Activated T-cell treated with anti-CD3 and anti-CD28 coated beads, Interleukin-2, amount 50 U/mL, for 48 hours (primary cell): ENCODE data around the gene OFD1.
A peak's percentile ranks its signal among the peaks of the same experiment; 100 is the strongest.
"Not testable (repeated sequence)": the region's sequence is repeated elsewhere in the genome, so short reads cannot be mapped to it uniquely, and the experiment has no call there.

Experiments
- DNase-seq, 2 experiments: peaks; one replicate each; pipeline ENCODE4 v3.0.0-alpha.2; 2020

The OFD1 gene

GRCh38 chrX:13702111-13702789 lies 32.3 kb upstream of the OFD1 start:
- DNase-seq, result no peak

GRCh38 chrX:13703135-13703534 lies 31.4 kb upstream of the OFD1 start:
- no peak for DNase-seq

DNA sequence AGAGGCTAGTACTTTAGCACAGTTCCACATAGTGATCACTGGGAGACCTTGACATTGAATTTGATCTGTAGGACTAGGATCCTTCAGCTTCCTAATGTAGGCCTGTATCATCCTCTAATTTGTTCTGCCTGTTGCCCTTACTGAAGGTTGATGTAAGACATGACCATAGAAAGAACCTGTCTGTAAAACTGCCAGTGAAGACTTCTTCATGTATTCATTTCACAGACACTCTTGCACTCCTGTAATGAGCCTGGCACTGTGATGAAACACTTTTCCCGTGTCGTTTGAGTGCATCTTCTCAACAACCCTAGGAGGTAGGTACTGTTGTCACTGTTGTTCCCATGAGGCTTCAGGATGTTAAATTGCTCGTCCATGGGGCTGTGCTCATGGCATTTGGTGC lies 31.0 kb upstream of the OFD1 start:
- DNase-seq, result no peak

DNA sequence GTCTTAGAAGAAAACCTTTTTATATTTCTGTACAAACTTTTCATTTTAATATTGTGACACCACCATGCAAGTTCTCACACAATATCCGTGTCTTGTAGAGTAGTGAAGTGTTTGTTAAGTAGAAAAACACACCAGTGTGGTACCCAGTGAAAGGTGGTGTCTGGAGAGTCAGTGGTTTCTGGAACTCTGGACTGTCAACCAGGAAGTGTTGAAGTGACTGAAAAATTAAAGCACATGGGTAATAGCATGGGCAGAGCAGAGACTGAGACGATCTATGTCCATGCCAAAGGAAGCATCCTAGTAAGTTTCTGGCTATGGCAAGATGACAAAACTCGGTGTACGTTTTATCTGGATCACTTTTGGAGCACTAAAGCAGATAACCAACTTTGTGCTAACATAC lies 23.4 kb upstream of the OFD1 start:
- no peak for DNase-seq

DNA sequence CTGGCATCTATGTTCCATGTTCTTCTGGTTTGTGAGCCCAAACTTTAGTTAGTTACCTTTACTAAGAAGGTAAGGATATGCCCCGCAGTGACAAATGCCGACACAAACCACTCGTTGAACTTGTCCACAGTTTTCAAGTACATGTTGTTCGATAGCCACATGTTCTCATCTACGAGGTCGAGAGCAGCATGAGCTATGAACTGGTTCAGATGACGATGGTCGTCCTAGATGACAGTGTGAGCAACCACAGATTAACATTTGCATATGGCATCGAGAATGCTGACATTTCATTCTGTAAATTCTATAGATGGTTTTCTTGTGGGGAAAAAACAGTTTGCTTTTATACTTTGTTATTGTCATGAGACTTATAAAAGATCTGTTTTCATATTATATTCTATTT lies 18.1 kb upstream of the OFD1 start:
- no peak for DNase-seq

DNA sequence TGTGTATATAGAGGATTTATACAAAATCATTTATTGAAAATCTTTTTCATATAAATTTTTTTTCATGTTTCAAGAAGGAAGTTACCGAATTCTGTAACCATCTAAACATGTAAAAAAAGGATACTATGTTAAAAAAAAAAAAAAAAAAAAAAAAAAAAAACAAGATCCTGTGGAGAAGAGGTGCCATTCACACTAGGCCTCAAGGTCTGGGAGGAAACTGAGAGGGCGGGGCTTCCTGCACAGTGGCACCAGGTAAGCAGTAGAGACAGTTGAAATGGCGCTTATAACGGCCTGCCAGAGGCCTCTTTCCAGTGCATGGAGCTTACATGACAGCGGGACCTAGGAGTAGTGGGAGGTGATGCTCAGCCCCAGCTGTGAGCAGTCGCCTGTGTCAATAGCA lies 17.6 kb upstream of the OFD1 start:
- DNase-seq, result no peak

- DNase-seq, result no peak
Measured at GRCh38 chrX:13717700-13718472, 16.7 kb upstream of the OFD1 start.

DNA sequence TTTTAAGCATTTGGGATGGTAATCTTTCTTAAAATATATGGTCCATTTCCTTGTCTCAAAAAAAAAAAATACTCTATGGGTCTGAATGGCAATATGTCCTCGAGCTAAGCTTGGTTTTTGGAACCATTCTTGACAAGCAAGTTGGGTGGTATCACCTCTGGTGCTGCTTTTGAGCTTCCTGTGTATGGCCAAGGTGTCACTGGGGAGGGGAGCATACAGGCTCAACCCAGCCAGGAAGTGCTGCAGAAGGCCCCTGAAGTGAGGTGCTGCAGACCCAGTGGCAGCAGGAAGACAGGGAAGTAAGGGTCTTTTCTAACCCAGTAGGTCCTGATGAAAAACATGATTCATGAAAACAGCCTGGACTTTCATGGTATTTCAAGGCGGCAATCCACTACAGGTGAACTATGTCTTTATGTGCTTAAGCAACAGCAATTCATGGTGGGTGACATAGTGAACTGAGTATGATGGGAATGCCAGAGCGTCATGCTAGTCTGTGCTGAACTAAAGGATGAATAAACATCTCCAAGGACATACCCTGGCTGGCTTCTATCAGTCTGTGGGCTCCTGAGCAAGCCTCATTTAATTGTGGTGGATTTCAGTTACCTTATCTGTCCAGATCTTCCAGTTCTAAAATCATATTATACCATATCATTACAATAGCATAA lies 15.2 kb upstream of the OFD1 start:
- no peak for DNase-seq

GRCh38 chrX:13721371-13721770 lies 13.2 kb upstream of the OFD1 start:
- DNase-seq, result no peak

DNA sequence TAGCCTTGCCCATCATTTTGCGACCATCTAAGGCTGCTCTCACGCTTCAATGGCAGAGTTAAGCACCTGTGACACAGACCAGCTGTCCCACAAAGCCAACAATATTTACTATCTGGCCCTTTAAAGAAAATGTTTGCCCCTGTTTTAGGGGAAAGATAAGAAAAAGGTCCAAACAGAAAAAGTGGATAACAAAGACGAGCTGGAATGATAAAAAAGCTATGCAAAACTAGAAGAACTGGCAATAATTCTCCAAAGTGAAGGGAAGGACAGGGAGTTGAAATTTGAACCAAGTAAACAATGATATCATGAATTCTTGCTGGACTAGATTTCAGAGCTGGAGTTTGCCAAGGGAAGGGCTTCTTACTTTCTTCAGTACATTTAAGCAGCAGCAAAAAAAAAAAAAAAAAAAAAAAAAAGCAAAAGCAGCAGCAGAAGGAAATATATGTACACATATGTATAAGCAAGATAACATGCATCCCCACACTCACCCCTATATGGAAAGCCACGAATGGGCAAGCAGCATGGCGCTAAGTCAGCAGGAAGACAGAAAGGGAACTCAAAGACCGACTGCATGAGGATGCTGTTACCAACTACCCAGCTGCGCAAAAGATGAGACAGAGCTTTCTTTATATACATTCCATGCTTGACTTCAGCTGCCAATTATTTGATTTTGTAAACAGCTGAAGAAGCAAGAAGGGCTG lies 12.6 kb upstream of the OFD1 start:
- no peak for DNase-seq

GRCh38 chrX:13724878-13725277 lies 9.7 kb upstream of the OFD1 start:
- DNase-seq, result peak; percentile 33 to 54

GRCh38 chrX:13726583-13726982 lies 8.0 kb upstream of the OFD1 start:
- not testable (repeated sequence) for DNase-seq

- not testable (repeated sequence) for DNase-seq
Measured at GRCh38 chrX:13730523-13730922, 4.0 kb upstream of the OFD1 start.

DNA sequence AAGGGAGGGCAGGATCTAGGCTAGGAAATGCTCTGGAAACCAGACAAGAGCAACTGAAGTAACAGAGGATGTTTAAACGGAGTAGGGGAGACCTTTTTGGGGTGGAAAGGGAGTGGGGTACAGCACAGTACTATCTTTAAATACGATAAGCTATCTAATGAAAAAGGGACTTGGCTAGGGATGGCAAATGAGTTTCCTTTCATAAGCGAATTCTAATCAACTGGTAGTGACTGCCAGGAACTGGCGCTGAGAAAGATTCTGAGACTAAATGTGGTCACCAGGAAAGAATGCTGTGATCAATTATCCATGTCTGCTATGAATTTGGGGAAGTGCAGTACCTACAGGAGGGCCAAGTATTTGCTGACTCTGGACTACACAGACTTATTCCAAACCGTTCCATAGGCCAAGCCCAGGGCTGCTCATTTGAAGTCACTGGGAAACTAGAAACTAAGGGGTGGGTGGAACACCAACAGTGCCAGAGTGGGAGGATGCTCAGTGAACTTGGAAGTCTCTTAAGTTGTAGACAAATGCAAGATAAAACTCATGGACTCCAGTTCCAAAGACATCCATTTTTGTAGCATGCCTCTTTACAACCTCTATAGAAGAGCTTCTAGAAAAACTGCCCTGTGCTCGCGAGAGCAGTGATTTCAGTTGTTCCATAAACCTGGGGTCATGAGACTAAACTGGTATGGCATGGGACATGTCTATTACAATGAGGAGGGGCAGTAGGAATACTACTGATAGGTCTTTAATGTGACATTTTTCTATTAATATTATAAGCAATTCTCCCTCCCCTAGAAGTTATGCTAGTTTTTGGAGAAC lies 2.1 kb upstream of the OFD1 start:
- DNase-seq, result no peak

- no peak for DNase-seq
Measured at GRCh38 chrX:13733506-13733905, 1.0 kb upstream of the OFD1 start.

DNA sequence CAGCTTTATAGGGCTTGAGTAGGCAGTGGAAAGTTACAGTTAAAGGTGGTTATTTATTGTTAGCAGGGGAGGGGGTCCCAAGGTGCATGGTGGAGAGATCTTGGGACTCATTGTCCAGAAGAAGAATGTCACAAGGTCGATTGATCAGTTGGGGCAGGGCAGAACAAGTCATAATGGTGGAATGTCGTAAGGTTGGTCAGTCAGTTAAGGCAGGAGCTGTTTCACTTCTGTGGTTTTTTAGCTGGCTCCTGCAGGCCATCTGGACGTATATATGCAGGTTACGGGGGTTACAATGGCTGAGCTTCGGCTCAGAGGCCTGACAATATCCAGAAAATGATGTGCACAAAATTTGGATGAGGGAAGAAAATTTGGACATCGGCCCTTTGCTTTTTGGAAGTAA lies 7.1 kb downstream of the OFD1 start:
- no peak for DNase-seq

- peak; percentile 30 to 48 for DNase-seq
Measured at GRCh38 chrX:13742397-13743176, 8.0 kb downstream of the OFD1 start.

DNA sequence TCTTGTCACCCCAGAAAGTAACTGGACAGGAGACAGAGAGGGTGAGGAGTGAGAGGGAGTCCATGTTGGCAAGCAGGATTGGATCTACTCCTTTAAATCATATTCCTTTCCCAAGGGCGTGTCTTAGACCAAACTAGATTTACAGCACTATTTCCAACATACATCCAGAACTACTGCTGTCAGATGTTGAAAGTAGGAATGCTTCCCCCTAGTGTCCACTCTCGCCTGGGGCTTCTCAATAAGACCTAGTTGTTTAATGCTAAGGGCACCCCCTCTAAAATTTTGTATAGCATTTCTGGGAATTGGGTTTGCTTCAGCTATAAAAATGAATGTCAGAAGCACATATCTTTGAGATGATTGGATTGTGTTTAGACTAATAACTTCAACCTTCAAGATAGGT lies 13.3 kb downstream of the OFD1 start:
- DNase-seq, result no peak

- DNase-seq, result no peak
Measured at GRCh38 chrX:13748486-13748885, 13.9 kb downstream of the OFD1 start.

DNA sequence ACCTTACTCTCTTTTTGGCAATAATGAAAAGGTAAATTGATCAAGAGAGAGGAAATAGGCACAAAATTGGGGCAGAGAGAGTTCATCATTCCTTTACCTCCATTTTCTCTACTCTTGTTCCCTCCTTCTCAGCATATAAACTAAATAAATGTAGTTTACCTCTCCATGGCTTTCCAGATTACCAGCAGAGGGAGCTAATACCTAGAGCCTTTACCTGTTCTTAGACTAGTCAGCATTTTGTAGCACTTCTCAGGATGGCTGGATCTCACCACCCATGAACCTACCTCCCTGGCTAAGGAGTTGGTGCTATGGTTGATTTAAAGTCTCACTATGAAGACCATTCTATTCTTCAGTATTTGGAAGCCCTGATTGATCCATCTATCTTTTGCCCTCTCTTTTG lies 15.7 kb downstream of the OFD1 start:
- DNase-seq, result no peak

- DNase-seq, result no peak
Measured at GRCh38 chrX:13750812-13751211, 16.3 kb downstream of the OFD1 start.

DNA sequence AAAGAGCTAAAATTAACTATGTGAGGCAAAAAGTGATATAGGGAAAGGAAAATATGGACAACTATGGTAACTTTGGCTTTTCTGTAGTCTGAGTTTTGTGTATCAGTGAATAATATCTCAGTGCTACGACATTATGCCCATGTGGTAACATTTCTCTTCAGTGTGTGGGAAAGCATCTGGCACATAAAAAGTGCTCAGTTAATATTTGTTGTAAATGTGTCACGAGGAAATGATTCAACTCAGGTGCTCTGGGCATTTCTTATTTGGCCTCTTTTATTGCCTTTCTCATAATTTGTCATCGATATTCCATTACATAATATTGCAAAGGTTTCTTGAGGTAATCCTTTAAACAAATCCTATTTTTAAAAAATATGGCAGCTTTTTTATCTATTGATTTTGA lies 17.6 kb downstream of the OFD1 start:
- no peak for DNase-seq
